Measurements from ENCODE around the gene TBC1D7.

Gene TBC1D7

GRCh38 chr6:13349811-13350506, 21.6 kb upstream of the TBC1D7 start:
- Histone ChIP-seq H3K9me3 (ENCODE audit: control insufficient read depth, insufficient read depth, low read length) (no peaks in the 10 kb centered on the region), H3K27ac (ENCODE audit: low read depth, low read length) (no peak overlapping the region), H4K20me1 (ENCODE audit: control insufficient read depth, insufficient read depth, low read depth, low read length) (no peaks in the 10 kb centered on the region), H3K9me2 (replicated peaks; ENCODE audit: control insufficient read depth, low read length) (no peaks in the 10 kb centered on the region), H3K27me3 (ENCODE audit: control insufficient read depth, low read length) (0 out of 2 replicates have a peak, but pooled peaks cover 6% of the 10 kb centered on the region), H3F3A (ENCODE audit: control insufficient read depth, insufficient read depth) (no peaks in the 10 kb centered on the region), H3K4me3 (ENCODE audit: low read length) (no peak overlapping the region), H3K36me3 (ENCODE audit: control insufficient read depth, low read length) (no peaks in the 10 kb centered on the region), H3K4me1 (ENCODE audit: control insufficient read depth, low read length) (peaks cover 12% of the 10 kb centered on the region), H3K4me2 (ENCODE audit: low read length) (no peak overlapping the region), H3K79me2 (ENCODE audit: control insufficient read depth, low read length) (no peaks in the 10 kb centered on the region)
- TF ChIP-seq EZH2phosphoT487 (IDR thresholded peaks at IDR 0.05; ENCODE audit: borderline replicate concordance, low read length) = no peak
- TF ChIP-seq, protein P1, sequence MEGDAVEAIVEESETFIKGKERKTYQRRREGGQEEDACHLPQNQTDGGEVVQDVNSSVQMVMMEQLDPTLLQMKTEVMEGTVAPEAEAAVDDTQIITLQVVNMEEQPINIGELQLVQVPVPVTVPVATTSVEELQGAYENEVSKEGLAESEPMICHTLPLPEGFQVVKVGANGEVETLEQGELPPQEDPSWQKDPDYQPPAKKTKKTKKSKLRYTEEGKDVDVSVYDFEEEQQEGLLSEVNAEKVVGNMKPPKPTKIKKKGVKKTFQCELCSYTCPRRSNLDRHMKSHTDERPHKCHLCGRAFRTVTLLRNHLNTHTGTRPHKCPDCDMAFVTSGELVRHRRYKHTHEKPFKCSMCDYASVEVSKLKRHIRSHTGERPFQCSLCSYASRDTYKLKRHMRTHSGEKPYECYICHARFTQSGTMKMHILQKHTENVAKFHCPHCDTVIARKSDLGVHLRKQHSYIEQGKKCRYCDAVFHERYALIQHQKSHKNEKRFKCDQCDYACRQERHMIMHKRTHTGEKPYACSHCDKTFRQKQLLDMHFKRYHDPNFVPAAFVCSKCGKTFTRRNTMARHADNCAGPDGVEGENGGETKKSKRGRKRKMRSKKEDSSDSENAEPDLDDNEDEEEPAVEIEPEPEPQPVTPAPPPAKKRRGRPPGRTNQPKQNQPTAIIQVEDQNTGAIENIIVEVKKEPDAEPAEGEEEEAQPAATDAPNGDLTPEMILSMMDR (IDR thresholded peaks at IDR 0.05; ENCODE audit: low read depth, low read length, poor library complexity, severe bottlenecking) = no peak

DNA sequence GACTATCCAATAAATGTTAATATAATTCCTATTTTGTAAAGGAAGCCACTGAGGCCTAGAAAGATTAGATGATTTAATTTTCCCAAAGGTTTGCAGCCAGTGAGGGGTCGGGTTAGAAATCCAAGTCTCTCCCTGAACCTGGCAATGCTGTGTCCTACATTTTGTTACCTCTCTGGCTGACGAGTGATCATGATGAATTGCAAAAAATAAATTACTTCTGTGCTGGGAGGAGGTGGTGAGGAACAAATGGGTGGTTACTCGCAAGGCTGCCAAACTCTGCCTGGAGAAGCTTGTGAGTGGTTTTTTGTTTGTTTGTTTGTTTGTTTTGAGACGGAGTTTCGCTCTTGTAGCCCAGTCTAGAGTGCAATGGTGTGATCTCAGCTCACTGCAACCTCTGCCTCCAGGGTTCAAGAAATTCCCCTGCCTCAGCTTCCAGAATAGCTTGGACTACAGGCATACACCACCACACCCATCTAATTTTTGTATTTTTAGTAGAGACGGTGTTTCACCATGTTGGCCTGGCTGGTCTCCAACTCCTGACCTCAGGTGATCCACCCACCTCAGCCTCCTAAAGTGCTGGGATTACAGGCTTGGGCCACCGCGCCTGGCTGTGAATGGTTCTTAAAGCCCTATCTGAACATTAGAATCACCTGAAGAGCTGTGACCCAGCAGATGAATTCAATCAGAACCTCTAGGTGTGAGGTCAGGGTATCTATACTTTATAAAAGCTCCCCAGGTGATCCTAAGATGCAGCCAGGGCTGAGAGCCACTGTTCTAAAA, 20.2 kb upstream of the TBC1D7 start:
- 0 out of 2 replicates have a peak, but pooled peaks cover 6% of the 10 kb centered on the region for H3K27me3 ChIP-seq (ENCODE audit: control insufficient read depth, low read length)
- H3K4me3 ChIP-seq (ENCODE audit: low read length) = no peak overlapping the region
- no peaks in the 10 kb centered on the region for H3F3A ChIP-seq (ENCODE audit: control insufficient read depth, insufficient read depth)
- no peaks in the 10 kb centered on the region for H3K9me2 ChIP-seq (replicated peaks; ENCODE audit: control insufficient read depth, low read length)
- TF ChIP-seq, protein P1 (IDR thresholded peaks at IDR 0.05; ENCODE audit: low read depth, low read length, poor library complexity, severe bottlenecking) = no peak
- no peak for TF ChIP-seq EZH2phosphoT487 (IDR thresholded peaks at IDR 0.05; ENCODE audit: borderline replicate concordance, low read length)
- H3K9me3 ChIP-seq (ENCODE audit: control insufficient read depth, insufficient read depth, low read length) = no peaks in the 10 kb centered on the region
- H3K79me2 ChIP-seq (ENCODE audit: control insufficient read depth, low read length) = no peaks in the 10 kb centered on the region
- H3K4me1 ChIP-seq (ENCODE audit: control insufficient read depth, low read length) = 0 out of 2 replicates have a peak, but pooled peaks cover under 1% of the 10 kb centered on the region
- H4K20me1 ChIP-seq (ENCODE audit: control insufficient read depth, insufficient read depth, low read depth, low read length) = no peaks in the 10 kb centered on the region
- H3K36me3 ChIP-seq (ENCODE audit: control insufficient read depth, low read length) = no peaks in the 10 kb centered on the region
- no peak overlapping the region for H3K27ac ChIP-seq (ENCODE audit: low read depth, low read length)
- no peak overlapping the region for H3K4me2 ChIP-seq (ENCODE audit: low read length)

GRCh38 chr6:13346245-13346644, 17.9 kb upstream of the TBC1D7 start:
- H3K9me3 ChIP-seq (ENCODE audit: control insufficient read depth, insufficient read depth, low read length) = no peaks in the 10 kb centered on the region
- H3K27ac ChIP-seq (ENCODE audit: low read depth, low read length) = no peak overlapping the region
- H3K4me2 ChIP-seq (ENCODE audit: low read length) = no peak overlapping the region
- H3K27me3 ChIP-seq (ENCODE audit: control insufficient read depth, low read length) = 0 out of 2 replicates have a peak, but pooled peaks cover 6% of the 10 kb centered on the region
- no peaks in the 10 kb centered on the region for H3K4me1 ChIP-seq (ENCODE audit: control insufficient read depth, low read length)
- no peaks in the 10 kb centered on the region for H3F3A ChIP-seq (ENCODE audit: control insufficient read depth, insufficient read depth)
- TF ChIP-seq, protein P1 (IDR thresholded peaks at IDR 0.05; ENCODE audit: low read depth, low read length, poor library complexity, severe bottlenecking) = no peak
- TF ChIP-seq EZH2phosphoT487 (IDR thresholded peaks at IDR 0.05; ENCODE audit: borderline replicate concordance, low read length) = no peak
- H4K20me1 ChIP-seq (ENCODE audit: control insufficient read depth, insufficient read depth, low read depth, low read length) = no peaks in the 10 kb centered on the region
- no peaks in the 10 kb centered on the region for H3K9me2 ChIP-seq (replicated peaks; ENCODE audit: control insufficient read depth, low read length)
- H3K36me3 ChIP-seq (ENCODE audit: control insufficient read depth, low read length) = no peaks in the 10 kb centered on the region
- no peaks in the 10 kb centered on the region for H3K79me2 ChIP-seq (ENCODE audit: control insufficient read depth, low read length)
- no peak overlapping the region for H3K4me3 ChIP-seq (ENCODE audit: low read length)

All from DOHH2 (cell line).